Fibroblast of lung (primary cell): ENCODE results near the gene ARMC9.

Source experiments
- EZH2 ChIP-seq: IDR thresholded peaks from 2 replicates; pipeline ENCODE4 v1.5.1; 2012; ENCODE audit warnings: low read length, control low read depth, mild to moderate bottlenecking; ENCODE audit errors: missing control alignments
- TF ChIP-seq, protein P1 (sequence below), 2 donors: IDR thresholded peaks in 1 of 2; conservative IDR thresholded peaks in 1 of 2; 1 replicate in 1 of 2; 2 replicates in 1 of 2; pipeline ENCODE4 v1.5.1; 2011 to 2012; ENCODE audit warnings: low read length in 2 of 2, control low read depth in 1 of 2, inconsistent platforms in 1 of 2, low read depth in 1 of 2, mild to moderate bottlenecking in 1 of 2

DNA sequence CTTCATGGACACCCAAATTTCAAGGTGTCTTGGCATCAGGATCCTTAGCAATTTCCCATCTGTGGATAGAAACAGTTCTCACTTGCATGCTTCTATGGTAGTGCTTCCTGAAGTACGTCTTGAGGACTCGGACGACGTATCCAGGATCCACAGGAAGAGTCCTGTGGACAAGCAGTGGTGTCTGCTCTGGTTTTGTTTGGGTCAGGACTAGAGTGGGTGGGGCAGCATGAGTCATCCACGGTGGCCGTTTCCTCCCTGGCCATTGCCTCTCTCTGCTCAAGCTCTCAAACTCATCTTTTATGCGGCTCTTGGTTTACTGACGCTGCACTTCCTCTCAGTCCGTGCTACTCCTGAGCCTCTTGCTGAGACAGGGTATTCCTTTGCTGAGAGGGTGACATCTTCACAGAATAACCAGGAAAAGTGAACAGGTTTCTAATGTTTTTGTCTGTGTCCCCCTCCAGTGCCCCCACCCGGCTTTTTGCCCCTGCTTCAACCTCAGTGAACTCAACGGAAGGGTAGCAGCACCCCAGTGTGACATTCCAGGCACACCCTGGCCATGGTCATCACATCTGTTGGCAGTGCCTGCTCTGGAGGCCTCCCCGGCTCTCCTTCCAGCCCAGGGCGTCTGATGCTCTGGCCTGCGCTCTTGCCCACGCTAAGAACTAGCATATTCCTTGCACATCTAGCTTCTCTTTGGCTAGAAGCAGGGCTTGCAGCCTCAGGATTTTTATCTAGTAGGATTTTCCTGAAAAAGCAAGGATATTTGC, 62.2 kb downstream of the ARMC9 start:
- TF ChIP-seq, protein P1, sequence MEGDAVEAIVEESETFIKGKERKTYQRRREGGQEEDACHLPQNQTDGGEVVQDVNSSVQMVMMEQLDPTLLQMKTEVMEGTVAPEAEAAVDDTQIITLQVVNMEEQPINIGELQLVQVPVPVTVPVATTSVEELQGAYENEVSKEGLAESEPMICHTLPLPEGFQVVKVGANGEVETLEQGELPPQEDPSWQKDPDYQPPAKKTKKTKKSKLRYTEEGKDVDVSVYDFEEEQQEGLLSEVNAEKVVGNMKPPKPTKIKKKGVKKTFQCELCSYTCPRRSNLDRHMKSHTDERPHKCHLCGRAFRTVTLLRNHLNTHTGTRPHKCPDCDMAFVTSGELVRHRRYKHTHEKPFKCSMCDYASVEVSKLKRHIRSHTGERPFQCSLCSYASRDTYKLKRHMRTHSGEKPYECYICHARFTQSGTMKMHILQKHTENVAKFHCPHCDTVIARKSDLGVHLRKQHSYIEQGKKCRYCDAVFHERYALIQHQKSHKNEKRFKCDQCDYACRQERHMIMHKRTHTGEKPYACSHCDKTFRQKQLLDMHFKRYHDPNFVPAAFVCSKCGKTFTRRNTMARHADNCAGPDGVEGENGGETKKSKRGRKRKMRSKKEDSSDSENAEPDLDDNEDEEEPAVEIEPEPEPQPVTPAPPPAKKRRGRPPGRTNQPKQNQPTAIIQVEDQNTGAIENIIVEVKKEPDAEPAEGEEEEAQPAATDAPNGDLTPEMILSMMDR (conservative IDR thresholded peaks at IDR 0.05 in 1 of 2, IDR thresholded peaks at IDR 0.05 in 1 of 2; ENCODE audit: low read depth in 1 of 2, low read length in 2 of 2) = no peak
- no peak for TF ChIP-seq EZH2
